GM12878 (cell line): ENCODE measurements around the gene C2. TPM values are rescaled to one million over a fixed set of nuclear protein-coding genes. Genes with fewer than 3 reads are reported as not detected.
A peak's percentile ranks its signal among the peaks of the same experiment; 100 is the strongest.

Experiments used
- ATAC-seq: fragments of 200-7000 bp; cut with Tn5 transposase; 3 replicates; pipeline ENCODE4 v1.9.1; 2020; ENCODE audit warnings: mild to moderate bottlenecking, moderate library complexity
- BruUV-seq: library from RNA; stranded (reverse); fragments of 400-500 nt; replicated peaks from 2 replicates; lab custom pipeline; 2021; lab: Mats Ljungman, UMichigan
- CTCF ChIA-PET: fragments of 300-600 bp; sonication (Branson Sonifier 250); formaldehyde crosslinking; extraction: SDS; loops from one replicate; lab custom pipeline; 2021; ENCODE audit warnings: inconsistent platforms; lab: Yijun Ruan, JAX
- POLR2A ChIA-PET: fragments of 350-600 bp; formaldehyde crosslinking; extraction: SDS; loops from one replicate; lab custom pipeline; 2021; ENCODE audit warnings: inconsistent platforms; lab: Charles Lee
- RAD21 ChIA-PET: fragments of 300-600 bp; sonication (Branson Sonifier 250); formaldehyde crosslinking; loops from one replicate; lab custom pipeline; 2023; ENCODE audit warnings: antibody characterized with exemption; ENCODE audit not compliant: unreplicated experiment; lab: Charles Lee
- SMC1A ChIA-PET: fragments of 300-600 bp; sonication (Branson Sonifier 250); formaldehyde crosslinking; loops from one replicate; lab custom pipeline; 2023; ENCODE audit not compliant: unreplicated experiment, uncharacterized antibody; lab: Charles Lee
- DNase-seq: peaks from one replicate; pipeline ENCODE4 v3.0.0-alpha.2; 2011; ENCODE audit warnings: low read depth, low spot score
- FAIRE-seq: peaks from 3 replicates; lab custom pipeline; 2011; peaks lifted over from hg19 to GRCh38; lab: Jason Lieb, UNC
- H2AFZ ChIP-seq: 2 replicates; pipeline ENCODE4 v1.6.0; 2011; ENCODE audit warnings: low read depth, low read length, control low read depth; ENCODE audit not compliant: control insufficient read depth
- H3K27ac ChIP-seq: 2 replicates; pipeline ENCODE4 v1.5.1; 2011; ENCODE audit warnings: control low read depth; ENCODE audit not compliant: control insufficient read depth, insufficient read depth
- H3K27me3 ChIP-seq, 2 experiments: replicated peaks in 1 of 2; 2 replicates each; pipeline versions ENCODE4 v1.6.0 to v1.6.1; 2011; ENCODE audit warnings: low read length in 1 of 2; ENCODE audit not compliant: control insufficient read depth in 2 of 2, insufficient read depth in 2 of 2
- H3K36me3 ChIP-seq, 2 experiments: 2 replicates each; pipeline ENCODE4 v1.5.1; 2011; ENCODE audit warnings: low read length in 1 of 2; ENCODE audit not compliant: control insufficient read depth in 2 of 2, insufficient read depth in 2 of 2
- H3K4me1 ChIP-seq: 2 replicates; pipeline ENCODE4 v1.6.1; 2011; ENCODE audit warnings: mild to moderate bottlenecking, low read length, moderate library complexity, mixed read lengths; ENCODE audit not compliant: control insufficient read depth, insufficient read depth
- H3K4me2 ChIP-seq: 2 replicates; pipeline ENCODE4 v1.6.0; 2011; ENCODE audit warnings: control low read depth; ENCODE audit not compliant: control insufficient read depth, insufficient read depth
- H3K4me3 ChIP-seq: fragments of 200-600 bp; sonication (generic); 2 replicates; pipeline ENCODE4 v1.5.1; 2016
- H3K79me2 ChIP-seq: 2 replicates; pipeline ENCODE4 v1.6.0; 2011; ENCODE audit warnings: low read length; ENCODE audit not compliant: control insufficient read depth, insufficient read depth
- H3K9ac ChIP-seq: 2 replicates; pipeline ENCODE4 v1.8.0; 2011; ENCODE audit warnings: low read length, control low read depth, mixed read lengths; ENCODE audit not compliant: control insufficient read depth, insufficient read depth
- H3K9me3 ChIP-seq: replicated peaks from 3 replicates; pipeline ENCODE4 v1.5.1; 2011; ENCODE audit warnings: mild to moderate bottlenecking, low read length; ENCODE audit not compliant: control insufficient read depth, insufficient read depth
- H4K20me1 ChIP-seq: 2 replicates; pipeline ENCODE4 v1.6.0; 2011; ENCODE audit not compliant: control insufficient read depth, insufficient read depth
- CHD2 ChIP-seq: IDR thresholded peaks from 2 replicates; pipeline ENCODE4 v1.6.1; 2011; ENCODE audit warnings: low read depth, low read length, improper control_type of control experiment, borderline replicate concordance
- EZH2 ChIP-seq: IDR thresholded peaks from 2 replicates; pipeline ENCODE4 v1.6.1; 2012; ENCODE audit warnings: low read depth, mild to moderate bottlenecking, control low read depth, inconsistent platforms, low read length, borderline replicate concordance; ENCODE audit not compliant: control insufficient read depth
- JUND ChIP-seq: IDR thresholded peaks from 2 replicates; pipeline ENCODE4 v1.6.1; 2012; ENCODE audit warnings: low read depth, mild to moderate bottlenecking, low read length, improper control_type of control experiment, moderate library complexity
- LARP7 ChIP-seq: fragments of 450-650 bp; IDR thresholded peaks from 2 replicates; pipeline ENCODE4 v1.6.1; 2017; ENCODE audit warnings: mild to moderate bottlenecking
- RAD21 ChIP-seq: IDR thresholded peaks from 2 replicates; pipeline ENCODE4 v1.6.1; 2011; ENCODE audit warnings: mild to moderate bottlenecking, low read depth, low read length, moderate library complexity; ENCODE audit not compliant: insufficient read depth
- RAD51 ChIP-seq: fragments of 450-650 bp; IDR thresholded peaks from 2 replicates; pipeline ENCODE4 v1.6.1; 2016; ENCODE audit warnings: moderate library complexity, mild to moderate bottlenecking, inconsistent platforms
- SMC3 ChIP-seq: IDR thresholded peaks from 2 replicates; pipeline ENCODE4 v1.6.1; 2011; ENCODE audit warnings: low read length, improper control_type of control experiment, borderline replicate concordance
- TCF3 ChIP-seq: IDR thresholded peaks from 2 replicates; pipeline ENCODE4 v1.6.1; 2012; ENCODE audit warnings: low read depth, mild to moderate bottlenecking, low read length, borderline replicate concordance; ENCODE audit not compliant: insufficient read depth
- ZNF24 ChIP-seq: fragments of 450-650 bp; IDR thresholded peaks from 2 replicates; pipeline ENCODE4 v1.6.1; 2017; ENCODE audit warnings: antibody characterized with exemption, mild to moderate bottlenecking
- WGBS: methylation state at CpG from one replicate; pipeline ENCODE4 v1.1.6; 2016; ENCODE audit warnings: low lambda C conversion rate; ENCODE audit not compliant: insufficient replicate concordance, insufficient coverage; ENCODE audit errors: missing lambda C conversion rate; 5-methylcytosine and 5-hydroxymethylcytosine counted together
- in situ Hi-C: fragments of 300-500 bp; cut with MboI; formaldehyde crosslinking; loops from 9 replicates; pipeline ENCODE4 v1.14.3; 2018; ENCODE audit warnings: mixed read lengths
- intact Hi-C: fragments of 100-400 bp; cut with micrococcal nuclease; formaldehyde crosslinking; loops from one replicate; pipeline ENCODE4 v1.14.2; 2022; ENCODE audit not compliant: unreplicated experiment
- polyA plus RNA-seq, 11 experiments: library from polyadenylated mRNA; depleted of rRNA in 4 of 11; unstranded in 6 of 11; stranded (reverse) in 5 of 11; fragments of >200 nt; fragmentation: Nextera tagmentation in 4 of 11; fragmentation: Illumina TruSeq in 1 of 11; extraction: Ambion mirVana in 4 of 11; extraction: Trizol in 1 of 11; gene quantifications; 1 replicate in 1 of 11; 2 replicates in 10 of 11; pipeline versions ENCODE4 v1.2.1 to v1.2.3, GENCODE V29; 2011 to 2016; ENCODE audit warnings: inconsistent platforms in 2 of 11, missing spikeins in 2 of 11, low read depth in 1 of 11
- total RNA-seq, 4 experiments: library from RNA; depleted of rRNA in 3 of 4; stranded (reverse); fragments of >200 nt in 3 of 4; fragmentation: Illumina TruSeq in 1 of 4; extraction: Trizol in 1 of 4; gene quantifications; 2 replicates each; pipeline versions ENCODE4 v1.2.1 to v1.2.3, GENCODE V29; 2013 to 2021
- TF ChIP-seq, protein P1 (sequence below): fragments of 450-650 bp; IDR thresholded peaks from 2 replicates; pipeline ENCODE4 v1.6.1; 2016; ENCODE audit warnings: mild to moderate bottlenecking
- TF ChIP-seq, protein P2 (sequence below): fragments of 450-650 bp; IDR thresholded peaks from 2 replicates; pipeline ENCODE4 v1.6.1; 2017; ENCODE audit warnings: mild to moderate bottlenecking
- TF ChIP-seq, protein P3 (sequence below): IDR thresholded peaks from 2 replicates; pipeline ENCODE4 v1.6.1; 2011; ENCODE audit warnings: borderline replicate concordance, low read depth, mild to moderate bottlenecking, moderate library complexity, low read length; ENCODE audit not compliant: insufficient read depth, poor library complexity, severe bottlenecking
- TF ChIP-seq, protein P4 (sequence below): fragments of 450-650 bp; conservative IDR thresholded peaks from 2 replicates; pipeline ENCODE4 v1.6.1; 2017; ENCODE audit warnings: mild to moderate bottlenecking, moderate library complexity
- TF ChIP-seq, protein P5 (sequence below): IDR thresholded peaks from 2 replicates; pipeline ENCODE4 v1.6.1; 2012; ENCODE audit warnings: low read depth, low read length, improper control_type of control experiment

The C2 gene
- total and polyA plus RNA-seq, 10 of the 15 experiments (the other 5 are each of a cell fraction or from before 2014, with no cell fraction given), result 0.06 to 0.97 (median 0.21) TPM; not detected in 5

DNA sequence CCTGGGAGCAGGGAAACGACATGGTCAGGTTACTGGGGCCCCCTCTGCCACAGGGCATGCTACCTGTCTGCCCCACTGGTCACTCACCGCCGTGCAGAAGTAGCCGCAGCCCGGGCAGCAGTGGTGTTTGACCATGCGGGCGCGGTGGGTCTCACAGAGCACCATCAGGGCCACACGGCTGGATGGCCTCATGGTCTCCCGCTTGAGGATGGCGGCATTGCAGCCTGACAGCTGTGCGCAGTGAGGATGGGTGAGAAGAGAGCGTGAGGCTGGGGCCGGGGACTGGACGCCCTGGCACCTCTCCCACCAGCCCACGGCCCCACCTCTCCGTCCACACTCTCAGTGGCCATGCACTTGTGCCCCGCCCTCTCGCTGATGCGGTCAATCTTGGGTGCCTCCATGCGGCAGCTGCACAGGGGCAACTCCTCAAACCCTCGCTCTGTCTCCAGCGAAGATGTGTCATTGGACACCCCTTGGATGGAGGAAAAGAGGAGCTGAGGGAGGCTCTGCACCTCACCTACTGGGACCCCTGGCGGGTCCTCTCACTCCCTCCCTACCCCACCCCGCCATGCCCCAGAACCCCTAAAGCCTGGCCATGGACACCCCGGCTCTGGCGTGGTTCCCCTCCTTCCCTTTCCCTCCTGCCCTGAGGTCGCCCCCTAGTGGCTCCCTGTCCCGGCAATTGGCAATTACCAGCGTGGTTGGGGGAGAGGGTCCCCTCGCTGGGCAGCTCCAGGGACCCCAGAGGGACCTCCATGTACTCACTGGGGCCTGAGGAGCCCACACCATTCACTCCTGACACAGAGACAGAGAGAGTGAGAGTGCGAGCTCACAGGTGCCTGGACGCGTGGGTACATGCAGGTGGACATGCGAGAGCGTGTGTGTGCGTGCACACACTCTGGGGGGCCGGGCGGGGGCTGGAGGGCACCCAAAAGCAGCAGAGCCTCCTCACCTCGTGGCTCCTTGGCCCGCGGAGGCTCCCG is 39.0 kb upstream of the C2 start:
- RAD21 ChIA-PET, result interaction anchor here (0.7 kb wide), 1 partner anchor 191 kb away, joined by 4 read pairs; no protein-coding TSS in a partner anchor
- H2AFZ ChIP-seq, result no peak overlapping the region
- CTCF ChIA-PET, result interaction anchor here (0.7 to 1.4 kb wide), 4 partner anchors 15 to 343 kb away, joined by 3 to 6 read pairs (median 3); partner anchors contain the start of gene ATP6V1G2
- H4K20me1 ChIP-seq, result no peaks in the 10 kb centered on the region
- BruUV-seq, result TSS peak; percentile 60
- no peaks in the 10 kb centered on the region for H3K79me2 ChIP-seq
- H3K4me1 ChIP-seq, result no peaks in the 10 kb centered on the region
- H3K27me3 ChIP-seq, result no peaks in the 10 kb centered on the region
- no peak overlapping the region for H3K27ac ChIP-seq
- DNase-seq (no peak), FAIRE-seq (no peak), ATAC-seq (peak; percentile 64)
- H3K4me3 ChIP-seq, result no peak overlapping the region
- in situ Hi-C loops, result no loop called here
- SMC1A ChIA-PET, result interaction anchor here (0.7 kb wide), 1 partner anchor 10 kb away, joined by 3 read pairs; no protein-coding TSS in a partner anchor
- 73% methylated on average over 37 of the region's 43 CpGs for WGBS
- no peaks in the 10 kb centered on the region for H3K9me3 ChIP-seq
- intact Hi-C loops, result no loop called here
- H3K36me3 ChIP-seq, result peaks cover 16 to 28% of the 10 kb centered on the region in 2 experiments; a peak in 3 of 4 replicates
- H3K4me2 ChIP-seq, result no peak overlapping the region
- POLR2A ChIA-PET, result interaction anchor here (1.5 kb wide), 1 partner anchor 185 kb away, joined by 3 read pairs; the partner anchor contains the start of gene ABHD16A
- no peak overlapping the region for H3K9ac ChIP-seq
- TF ChIP-seq SMC3, result peak; percentile 43; the same call in 1 of the 2 replicates
- TF ChIP-seq, protein P1, sequence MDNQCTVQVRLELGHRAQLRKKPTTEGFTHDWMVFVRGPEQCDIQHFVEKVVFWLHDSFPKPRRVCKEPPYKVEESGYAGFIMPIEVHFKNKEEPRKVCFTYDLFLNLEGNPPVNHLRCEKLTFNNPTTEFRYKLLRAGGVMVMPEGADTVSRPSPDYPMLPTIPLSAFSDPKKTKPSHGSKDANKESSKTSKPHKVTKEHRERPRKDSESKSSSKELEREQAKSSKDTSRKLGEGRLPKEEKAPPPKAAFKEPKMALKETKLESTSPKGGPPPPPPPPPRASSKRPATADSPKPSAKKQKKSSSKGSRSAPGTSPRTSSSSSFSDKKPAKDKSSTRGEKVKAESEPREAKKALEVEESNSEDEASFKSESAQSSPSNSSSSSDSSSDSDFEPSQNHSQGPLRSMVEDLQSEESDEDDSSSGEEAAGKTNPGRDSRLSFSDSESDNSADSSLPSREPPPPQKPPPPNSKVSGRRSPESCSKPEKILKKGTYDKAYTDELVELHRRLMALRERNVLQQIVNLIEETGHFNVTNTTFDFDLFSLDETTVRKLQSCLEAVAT, result no peak
- no peak for TF ChIP-seq ZNF24
- no peak for TF ChIP-seq LARP7
- TF ChIP-seq, protein P2, sequence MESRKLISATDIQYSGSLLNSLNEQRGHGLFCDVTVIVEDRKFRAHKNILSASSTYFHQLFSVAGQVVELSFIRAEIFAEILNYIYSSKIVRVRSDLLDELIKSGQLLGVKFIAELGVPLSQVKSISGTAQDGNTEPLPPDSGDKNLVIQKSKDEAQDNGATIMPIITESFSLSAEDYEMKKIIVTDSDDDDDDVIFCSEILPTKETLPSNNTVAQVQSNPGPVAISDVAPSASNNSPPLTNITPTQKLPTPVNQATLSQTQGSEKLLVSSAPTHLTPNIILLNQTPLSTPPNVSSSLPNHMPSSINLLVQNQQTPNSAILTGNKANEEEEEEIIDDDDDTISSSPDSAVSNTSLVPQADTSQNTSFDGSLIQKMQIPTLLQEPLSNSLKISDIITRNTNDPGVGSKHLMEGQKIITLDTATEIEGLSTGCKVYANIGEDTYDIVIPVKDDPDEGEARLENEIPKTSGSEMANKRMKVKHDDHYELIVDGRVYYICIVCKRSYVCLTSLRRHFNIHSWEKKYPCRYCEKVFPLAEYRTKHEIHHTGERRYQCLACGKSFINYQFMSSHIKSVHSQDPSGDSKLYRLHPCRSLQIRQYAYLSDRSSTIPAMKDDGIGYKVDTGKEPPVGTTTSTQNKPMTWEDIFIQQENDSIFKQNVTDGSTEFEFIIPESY, result no peak
- TF ChIP-seq, protein P3, sequence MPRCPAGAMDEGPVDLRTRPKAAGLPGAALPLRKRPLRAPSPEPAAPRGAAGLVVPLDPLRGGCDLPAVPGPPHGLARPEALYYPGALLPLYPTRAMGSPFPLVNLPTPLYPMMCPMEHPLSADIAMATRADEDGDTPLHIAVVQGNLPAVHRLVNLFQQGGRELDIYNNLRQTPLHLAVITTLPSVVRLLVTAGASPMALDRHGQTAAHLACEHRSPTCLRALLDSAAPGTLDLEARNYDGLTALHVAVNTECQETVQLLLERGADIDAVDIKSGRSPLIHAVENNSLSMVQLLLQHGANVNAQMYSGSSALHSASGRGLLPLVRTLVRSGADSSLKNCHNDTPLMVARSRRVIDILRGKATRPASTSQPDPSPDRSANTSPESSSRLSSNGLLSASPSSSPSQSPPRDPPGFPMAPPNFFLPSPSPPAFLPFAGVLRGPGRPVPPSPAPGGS, result peak; percentile 69
- TF ChIP-seq TCF3, result no peak
- TF ChIP-seq RAD51, result no peak
- TF ChIP-seq, protein P4, sequence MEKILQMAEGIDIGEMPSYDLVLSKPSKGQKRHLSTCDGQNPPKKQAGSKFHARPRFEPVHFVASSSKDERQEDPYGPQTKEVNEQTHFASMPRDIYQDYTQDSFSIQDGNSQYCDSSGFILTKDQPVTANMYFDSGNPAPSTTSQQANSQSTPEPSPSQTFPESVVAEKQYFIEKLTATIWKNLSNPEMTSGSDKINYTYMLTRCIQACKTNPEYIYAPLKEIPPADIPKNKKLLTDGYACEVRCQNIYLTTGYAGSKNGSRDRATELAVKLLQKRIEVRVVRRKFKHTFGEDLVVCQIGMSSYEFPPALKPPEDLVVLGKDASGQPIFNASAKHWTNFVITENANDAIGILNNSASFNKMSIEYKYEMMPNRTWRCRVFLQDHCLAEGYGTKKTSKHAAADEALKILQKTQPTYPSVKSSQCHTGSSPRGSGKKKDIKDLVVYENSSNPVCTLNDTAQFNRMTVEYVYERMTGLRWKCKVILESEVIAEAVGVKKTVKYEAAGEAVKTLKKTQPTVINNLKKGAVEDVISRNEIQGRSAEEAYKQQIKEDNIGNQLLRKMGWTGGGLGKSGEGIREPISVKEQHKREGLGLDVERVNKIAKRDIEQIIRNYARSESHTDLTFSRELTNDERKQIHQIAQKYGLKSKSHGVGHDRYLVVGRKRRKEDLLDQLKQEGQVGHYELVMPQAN, result no peak
- TF ChIP-seq, protein P5, sequence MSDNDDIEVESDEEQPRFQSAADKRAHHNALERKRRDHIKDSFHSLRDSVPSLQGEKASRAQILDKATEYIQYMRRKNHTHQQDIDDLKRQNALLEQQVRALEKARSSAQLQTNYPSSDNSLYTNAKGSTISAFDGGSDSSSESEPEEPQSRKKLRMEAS, result no peak
- no peak for TF ChIP-seq EZH2
- TF ChIP-seq JUND, result no peak
- peak; percentile 61 for TF ChIP-seq RAD21
- TF ChIP-seq CHD2, result no peak
